Nephron (organoid): ENCODE results near the gene GAMT.

Source experiments
- H3K27ac Mint-ChIP-seq, 3 experiments: 2 replicates each; pipeline ENCODE4 v1.8.0; 2020; ENCODE audit warnings: mixed read lengths in 3 of 3, mild to moderate bottlenecking in 2 of 3, moderate library complexity in 1 of 3
- H3K27me3 Mint-ChIP-seq: 2 replicates; pipeline ENCODE4 v1.8.0; 2021; ENCODE audit warnings: low read depth, mild to moderate bottlenecking, moderate library complexity, mixed read lengths
- H3K36me3 Mint-ChIP-seq: 2 replicates; pipeline ENCODE4 v1.8.0; 2020; ENCODE audit warnings: low read depth, mixed read lengths
- H3K4me1 Mint-ChIP-seq: 2 replicates; pipeline ENCODE4 v1.8.0; 2020; ENCODE audit warnings: mixed read lengths
- H3K4me3 Mint-ChIP-seq, 3 experiments: 2 replicates each; pipeline ENCODE4 v1.8.0; 2020; ENCODE audit warnings: mild to moderate bottlenecking in 3 of 3, mixed read lengths in 3 of 3, moderate library complexity in 2 of 3
- H3K9me3 Mint-ChIP-seq: 2 replicates; pipeline ENCODE4 v1.8.0; 2020; ENCODE audit warnings: mixed read lengths
- TF ChIP-seq, protein P1 (sequence below), 3 experiments: fragments of 200-600 bp; sonication (generic); IDR thresholded peaks; one replicate each; pipeline ENCODE4 v1.5.0; 2021; ENCODE audit warnings: antibody characterized with exemption in 3 of 3; ENCODE audit not compliant: unreplicated experiment in 3 of 3

Gene GAMT

DNA sequence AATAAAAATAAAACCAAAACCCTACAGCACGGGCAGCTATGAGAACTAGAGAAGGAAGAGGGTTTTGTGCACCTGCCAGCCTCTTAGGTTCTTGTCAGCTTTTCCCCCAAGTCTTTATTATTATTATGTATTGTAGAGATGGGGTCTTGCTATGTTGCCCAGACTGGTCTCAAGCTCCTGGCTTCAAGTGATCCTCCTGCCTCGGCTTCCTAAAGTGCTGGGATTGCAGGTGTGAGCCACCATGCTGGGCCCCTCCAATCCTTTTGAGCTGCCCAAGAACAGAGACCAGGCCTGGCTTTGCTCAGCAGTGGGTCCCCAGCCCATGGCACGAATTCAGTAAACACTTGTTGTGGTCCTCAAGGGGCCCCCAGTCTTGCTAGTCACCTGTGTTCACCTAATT lies 19.1 kb downstream of the GAMT start:
- Mint-ChIP-seq H3K27ac (no peak overlapping the region), H3K4me1 (peaks cover 21% of the 10 kb centered on the region), H3K4me3 (no peak overlapping the region), H3K9me3 (no peaks in the 10 kb centered on the region), H3K36me3 (no peaks in the 10 kb centered on the region), H3K27me3 (peaks cover 8% of the 10 kb centered on the region)
- TF ChIP-seq, protein P1, sequence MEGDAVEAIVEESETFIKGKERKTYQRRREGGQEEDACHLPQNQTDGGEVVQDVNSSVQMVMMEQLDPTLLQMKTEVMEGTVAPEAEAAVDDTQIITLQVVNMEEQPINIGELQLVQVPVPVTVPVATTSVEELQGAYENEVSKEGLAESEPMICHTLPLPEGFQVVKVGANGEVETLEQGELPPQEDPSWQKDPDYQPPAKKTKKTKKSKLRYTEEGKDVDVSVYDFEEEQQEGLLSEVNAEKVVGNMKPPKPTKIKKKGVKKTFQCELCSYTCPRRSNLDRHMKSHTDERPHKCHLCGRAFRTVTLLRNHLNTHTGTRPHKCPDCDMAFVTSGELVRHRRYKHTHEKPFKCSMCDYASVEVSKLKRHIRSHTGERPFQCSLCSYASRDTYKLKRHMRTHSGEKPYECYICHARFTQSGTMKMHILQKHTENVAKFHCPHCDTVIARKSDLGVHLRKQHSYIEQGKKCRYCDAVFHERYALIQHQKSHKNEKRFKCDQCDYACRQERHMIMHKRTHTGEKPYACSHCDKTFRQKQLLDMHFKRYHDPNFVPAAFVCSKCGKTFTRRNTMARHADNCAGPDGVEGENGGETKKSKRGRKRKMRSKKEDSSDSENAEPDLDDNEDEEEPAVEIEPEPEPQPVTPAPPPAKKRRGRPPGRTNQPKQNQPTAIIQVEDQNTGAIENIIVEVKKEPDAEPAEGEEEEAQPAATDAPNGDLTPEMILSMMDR (IDR thresholded peaks at IDR 0.05; ENCODE audit: unreplicated experiment in 3 of 3), result no peak

DNA sequence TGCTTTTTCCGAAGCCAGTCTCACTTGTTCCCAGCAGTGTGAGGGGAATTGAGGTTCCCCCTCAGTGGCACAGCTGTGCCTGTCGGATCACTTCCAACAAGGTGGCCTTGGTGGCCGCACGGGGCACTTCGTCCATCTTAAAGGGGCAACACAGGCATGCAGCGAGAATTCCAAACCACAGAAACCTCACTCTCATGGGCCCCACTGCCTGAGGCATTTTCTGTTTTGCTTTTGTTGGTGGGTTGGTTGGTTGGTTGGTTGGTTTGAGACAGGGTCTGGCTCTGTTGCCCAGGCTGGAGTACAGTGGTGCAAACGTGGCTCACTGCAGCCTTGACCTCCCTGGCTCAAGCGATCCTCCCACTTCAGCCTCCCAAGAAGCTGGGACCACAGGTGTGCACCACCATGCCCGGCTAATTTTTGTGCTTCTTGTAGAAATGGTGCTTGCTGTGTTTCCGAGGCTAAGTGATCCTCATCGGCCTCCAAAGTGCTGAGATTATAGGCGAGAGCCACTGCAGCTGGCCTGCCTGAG lies 21.3 kb downstream of the GAMT start:
- peaks cover 8% of the 10 kb centered on the region for H3K36me3 Mint-ChIP-seq
- H3K27me3 Mint-ChIP-seq, result peaks cover 8% of the 10 kb centered on the region
- H3K27ac Mint-ChIP-seq, result no peak overlapping the region
- no peak overlapping the region for H3K4me3 Mint-ChIP-seq
- H3K9me3 Mint-ChIP-seq, result no peaks in the 10 kb centered on the region
- H3K4me1 Mint-ChIP-seq, result peaks cover 21% of the 10 kb centered on the region
- TF ChIP-seq, protein P1 (IDR thresholded peaks at IDR 0.05; ENCODE audit: unreplicated experiment in 3 of 3), result no peak

DNA sequence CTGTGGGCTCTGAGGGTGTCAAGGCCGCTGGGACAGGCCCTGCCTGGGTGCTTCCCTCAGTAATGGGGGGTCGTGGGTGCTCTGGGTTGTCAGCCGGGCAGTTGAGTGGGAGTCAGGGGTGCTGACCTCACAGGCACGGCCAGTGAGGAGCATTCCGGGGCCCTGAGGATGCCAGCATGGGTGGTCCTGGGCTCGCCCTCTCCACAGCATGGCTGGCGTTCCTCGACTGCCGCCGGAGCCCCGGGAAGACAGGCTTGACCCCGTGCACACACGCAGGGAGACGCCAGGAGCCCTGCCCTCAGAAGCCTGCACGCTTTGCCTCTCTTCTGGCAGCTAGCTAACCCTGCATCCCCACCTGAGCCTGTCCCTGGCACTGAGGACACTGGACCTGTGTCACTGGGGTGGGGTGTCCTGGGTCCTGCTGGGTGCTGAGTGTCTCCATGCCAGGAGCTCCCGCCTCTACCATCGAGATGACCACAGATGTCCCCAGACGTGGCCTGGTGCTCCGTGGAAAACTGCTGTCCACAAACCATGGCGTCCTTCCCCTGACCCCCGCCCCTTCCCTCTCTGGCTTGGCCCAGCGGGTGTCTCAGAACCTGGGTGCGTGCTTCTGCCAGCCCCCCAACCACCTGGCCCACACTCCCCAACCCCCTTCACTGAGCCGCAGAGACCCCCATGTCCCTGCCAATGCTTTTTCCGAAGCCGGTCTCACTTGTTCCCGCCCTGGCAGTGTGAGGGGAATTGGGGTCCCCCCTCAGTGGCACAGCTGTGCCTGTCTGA lies 22.0 kb downstream of the GAMT start:
- H3K4me3 Mint-ChIP-seq, result no peak overlapping the region
- H3K27ac Mint-ChIP-seq, result no peak overlapping the region
- H3K4me1 Mint-ChIP-seq, result peaks cover 17% of the 10 kb centered on the region
- TF ChIP-seq, protein P1 (IDR thresholded peaks at IDR 0.05; ENCODE audit: unreplicated experiment in 3 of 3), result no peak
- H3K27me3 Mint-ChIP-seq, result peaks cover 8% of the 10 kb centered on the region
- H3K9me3 Mint-ChIP-seq, result no peaks in the 10 kb centered on the region
- peaks cover 10% of the 10 kb centered on the region for H3K36me3 Mint-ChIP-seq

- Mint-ChIP-seq H3K9me3 (no peaks in the 10 kb centered on the region), H3K4me3 (no peak overlapping the region), H3K4me1 (peaks cover 12% of the 10 kb centered on the region), H3K27me3 (peaks cover 3% of the 10 kb centered on the region), H3K36me3 (peaks cover 18% of the 10 kb centered on the region), H3K27ac (no peak overlapping the region)
- TF ChIP-seq, protein P1 (IDR thresholded peaks at IDR 0.05; ENCODE audit: unreplicated experiment in 3 of 3), result no peak
Measured at GRCh38 chr19:1377965-1378785, 23.2 kb downstream of the GAMT start.

- TF ChIP-seq, protein P1 (IDR thresholded peaks at IDR 0.05; ENCODE audit: unreplicated experiment in 3 of 3), result no peak
- Mint-ChIP-seq H3K27ac (no peak overlapping the region), H3K36me3 (peaks cover 24% of the 10 kb centered on the region), H3K4me3 (no peak overlapping the region), H3K27me3 (no peaks in the 10 kb centered on the region), H3K9me3 (no peaks in the 10 kb centered on the region), H3K4me1 (peaks cover 7% of the 10 kb centered on the region)
Measured at GRCh38 chr19:1377176-1377964, 24.0 kb downstream of the GAMT start.
